Endothelial cell (in vitro differentiated cells): Measurements from ENCODE around the gene ANKRD17. TPM values are rescaled to one million over a fixed set of nuclear protein-coding genes. Genes with fewer than 3 reads are reported as not detected.

Source experiments
- DNase-seq: peaks from one replicate; pipeline ENCODE4 v3.0.0; 2021; ENCODE audit warnings: low spot score
- H3K27ac Mint-ChIP-seq: one replicate; pipeline ENCODE4 v1.8.0; 2021; ENCODE audit warnings: mixed read lengths, inconsistent platforms; ENCODE audit not compliant: unreplicated experiment
- H3K27me3 Mint-ChIP-seq: one replicate; pipeline ENCODE4 v1.8.0; 2021; ENCODE audit warnings: mild to moderate bottlenecking, moderate library complexity, mixed read lengths, inconsistent platforms; ENCODE audit not compliant: unreplicated experiment
- H3K36me3 Mint-ChIP-seq: one replicate; pipeline ENCODE4 v1.8.0; 2021; ENCODE audit warnings: mild to moderate bottlenecking, low read depth, mixed read lengths, inconsistent platforms; ENCODE audit not compliant: unreplicated experiment
- H3K4me1 Mint-ChIP-seq: one replicate; pipeline ENCODE4 v1.8.0; 2021; ENCODE audit warnings: mild to moderate bottlenecking, mixed read lengths, inconsistent platforms; ENCODE audit not compliant: unreplicated experiment
- H3K4me3 Mint-ChIP-seq: one replicate; pipeline ENCODE4 v1.8.0; 2021; ENCODE audit warnings: mild to moderate bottlenecking, mixed read lengths, inconsistent platforms; ENCODE audit not compliant: unreplicated experiment
- H3K9me3 Mint-ChIP-seq: one replicate; pipeline ENCODE4 v1.8.0; 2021; ENCODE audit warnings: mixed read lengths, inconsistent platforms; ENCODE audit not compliant: unreplicated experiment
- total RNA-seq: library from RNA; stranded (reverse); fragmentation: NEBNext Ultra II Directional; extraction: Animal tissue kit (Norgen Biotek cat#: 25700); gene quantifications from one replicate; pipeline ENCODE4 v1.2.1, GENCODE V29; 2021; ENCODE audit not compliant: unreplicated experiment
- TF ChIP-seq, protein P1 (sequence below): fragments of 200-600 bp; sonication (generic); IDR thresholded peaks from one replicate; pipeline ENCODE4 v1.5.0; 2021; ENCODE audit warnings: antibody characterized with exemption; ENCODE audit not compliant: unreplicated experiment

Gene ANKRD17
- total RNA-seq, 1 donor from 2014 or later: 61.8 TPM

DNA sequence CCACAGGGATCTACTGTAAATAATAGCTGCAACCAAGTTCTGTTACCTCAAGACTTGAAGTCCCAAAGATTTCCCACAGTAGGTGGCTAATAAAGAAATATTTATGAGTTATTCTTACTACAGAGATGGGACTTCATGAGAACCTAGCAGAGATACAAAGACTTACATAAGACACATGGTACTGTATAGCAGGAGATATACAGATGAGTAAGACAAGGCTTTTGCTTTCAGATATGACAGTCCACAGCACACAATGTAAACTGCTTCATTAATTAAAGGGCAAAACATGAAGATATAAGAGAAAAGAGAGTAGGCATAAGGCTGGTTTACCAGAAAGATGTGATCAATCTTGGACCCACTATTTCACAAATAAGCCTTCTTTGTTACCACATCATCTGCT, 6.6 kb downstream of the ANKRD17 start:
- peaks cover 2% of the 10 kb centered on the region for H3K27me3 Mint-ChIP-seq
- no peak overlapping the region for H3K4me3 Mint-ChIP-seq
- TF ChIP-seq, protein P1, sequence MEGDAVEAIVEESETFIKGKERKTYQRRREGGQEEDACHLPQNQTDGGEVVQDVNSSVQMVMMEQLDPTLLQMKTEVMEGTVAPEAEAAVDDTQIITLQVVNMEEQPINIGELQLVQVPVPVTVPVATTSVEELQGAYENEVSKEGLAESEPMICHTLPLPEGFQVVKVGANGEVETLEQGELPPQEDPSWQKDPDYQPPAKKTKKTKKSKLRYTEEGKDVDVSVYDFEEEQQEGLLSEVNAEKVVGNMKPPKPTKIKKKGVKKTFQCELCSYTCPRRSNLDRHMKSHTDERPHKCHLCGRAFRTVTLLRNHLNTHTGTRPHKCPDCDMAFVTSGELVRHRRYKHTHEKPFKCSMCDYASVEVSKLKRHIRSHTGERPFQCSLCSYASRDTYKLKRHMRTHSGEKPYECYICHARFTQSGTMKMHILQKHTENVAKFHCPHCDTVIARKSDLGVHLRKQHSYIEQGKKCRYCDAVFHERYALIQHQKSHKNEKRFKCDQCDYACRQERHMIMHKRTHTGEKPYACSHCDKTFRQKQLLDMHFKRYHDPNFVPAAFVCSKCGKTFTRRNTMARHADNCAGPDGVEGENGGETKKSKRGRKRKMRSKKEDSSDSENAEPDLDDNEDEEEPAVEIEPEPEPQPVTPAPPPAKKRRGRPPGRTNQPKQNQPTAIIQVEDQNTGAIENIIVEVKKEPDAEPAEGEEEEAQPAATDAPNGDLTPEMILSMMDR: no peak
- no peaks in the 10 kb centered on the region for H3K9me3 Mint-ChIP-seq
- H3K27ac Mint-ChIP-seq: no peak overlapping the region
- H3K36me3 Mint-ChIP-seq: peaks cover 3% of the 10 kb centered on the region
- no peak for DNase-seq
- peaks cover 20% of the 10 kb centered on the region for H3K4me1 Mint-ChIP-seq

DNA sequence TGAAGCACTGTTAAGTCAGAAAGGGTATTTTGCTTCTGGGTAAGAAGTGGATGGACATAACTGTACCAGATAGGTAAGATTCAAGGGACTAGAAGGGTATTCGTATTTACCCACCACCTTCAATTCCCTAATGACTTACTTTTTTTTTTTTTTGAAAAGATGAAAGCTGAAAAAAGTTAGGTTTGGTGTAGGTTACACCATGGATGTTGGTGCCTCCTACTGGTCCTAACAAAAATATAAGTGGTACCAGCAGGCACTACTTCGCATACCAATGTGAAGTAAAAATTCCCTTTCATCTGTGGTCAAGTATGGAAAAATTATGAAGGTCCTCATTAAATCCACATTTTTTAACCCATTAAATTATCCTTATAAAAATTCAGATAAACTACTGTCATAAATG, 7.2 kb downstream of the ANKRD17 start:
- Mint-ChIP-seq H3K27me3 (peaks cover 2% of the 10 kb centered on the region), H3K27ac (no peak overlapping the region), H3K4me1 (peaks cover 20% of the 10 kb centered on the region), H3K9me3 (no peaks in the 10 kb centered on the region), H3K4me3 (no peak overlapping the region), H3K36me3 (peaks cover 3% of the 10 kb centered on the region)
- TF ChIP-seq, protein P1: no peak
- DNase-seq: no peak

GRCh38 chr4:73250642-73251041, 8.0 kb downstream of the ANKRD17 start:
- Mint-ChIP-seq H3K27ac (peak overlapping the region; percentile 63), H3K4me3 (peak overlapping the region; percentile 47), H3K27me3 (peaks cover 2% of the 10 kb centered on the region), H3K9me3 (no peaks in the 10 kb centered on the region), H3K36me3 (peaks cover 3% of the 10 kb centered on the region), H3K4me1 (peaks cover 22% of the 10 kb centered on the region)
- no peak for DNase-seq
- TF ChIP-seq, protein P1: no peak

DNA sequence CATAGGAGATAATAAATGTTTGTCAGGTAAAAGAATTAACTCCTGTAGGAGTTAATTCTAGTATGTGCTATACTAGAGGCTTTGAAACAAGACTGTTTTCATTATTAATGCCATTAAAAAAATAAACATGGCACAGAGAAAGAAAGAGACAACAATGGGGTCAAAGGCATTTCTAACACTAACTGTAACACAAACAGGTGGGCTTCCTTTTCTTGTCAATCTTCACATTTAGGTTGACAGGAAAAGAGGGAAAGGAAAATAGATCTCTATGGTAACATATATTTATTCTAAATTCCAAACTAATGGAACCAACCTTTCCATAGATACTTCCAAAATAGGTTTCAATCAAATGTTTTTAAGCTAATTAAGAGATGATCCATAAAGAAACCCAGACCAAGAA, 9.8 kb downstream of the ANKRD17 start:
- H3K4me3 Mint-ChIP-seq: no peak overlapping the region
- peaks cover 7% of the 10 kb centered on the region for H3K36me3 Mint-ChIP-seq
- no peak for DNase-seq
- H3K27ac Mint-ChIP-seq: peak overlapping the region; percentile 87
- peaks cover 29% of the 10 kb centered on the region for H3K4me1 Mint-ChIP-seq
- TF ChIP-seq, protein P1: no peak
- peaks cover 2% of the 10 kb centered on the region for H3K27me3 Mint-ChIP-seq
- no peaks in the 10 kb centered on the region for H3K9me3 Mint-ChIP-seq

DNA sequence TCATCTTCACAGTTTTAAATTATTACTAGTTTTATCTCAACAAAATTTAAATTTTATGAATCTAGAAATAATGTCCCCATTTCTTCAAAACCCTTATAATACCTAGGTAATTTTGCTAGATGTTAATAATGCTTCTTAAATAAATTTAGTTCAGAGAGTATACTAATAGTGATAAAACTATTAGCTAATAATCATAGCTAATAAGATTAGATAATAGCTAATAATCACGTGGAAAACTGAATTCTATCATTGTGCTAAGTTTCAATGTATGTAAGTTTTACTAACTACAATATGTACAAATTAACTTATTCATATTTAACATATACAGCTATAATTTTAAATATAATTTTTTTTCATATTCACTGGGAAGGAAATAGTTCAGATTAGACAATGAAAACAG, 10.2 kb downstream of the ANKRD17 start:
- peaks cover 29% of the 10 kb centered on the region for H3K4me1 Mint-ChIP-seq
- peak overlapping the region; percentile 87 for H3K27ac Mint-ChIP-seq
- H3K9me3 Mint-ChIP-seq: no peaks in the 10 kb centered on the region
- peaks cover 2% of the 10 kb centered on the region for H3K27me3 Mint-ChIP-seq
- TF ChIP-seq, protein P1: no peak
- H3K4me3 Mint-ChIP-seq: no peak overlapping the region
- DNase-seq: no peak
- peaks cover 7% of the 10 kb centered on the region for H3K36me3 Mint-ChIP-seq
